Suprapubic skin (tissue), 3 donors: Measurements from ENCODE around the gene FLAD1.

Source experiments
- POLR2A ChIP-seq, 2 donors: fragments of 450-650 bp; IDR thresholded peaks; one replicate each; pipeline ENCODE4 v1.6.1; 2017; ENCODE audit warnings: antibody characterized with exemption in 2 of 2, mild to moderate bottlenecking in 2 of 2, moderate library complexity in 2 of 2
- TF ChIP-seq, protein P1 (sequence below), 2 donors: fragments of 200-600 bp in 1 of 2; fragments of 450-650 bp in 1 of 2; sonication (generic) in 1 of 2; IDR thresholded peaks; one replicate each; pipeline ENCODE4 v1.5.1; 2016 to 2019; ENCODE audit warnings: antibody characterized with exemption in 2 of 2, mild to moderate bottlenecking in 1 of 2, moderate library complexity in 1 of 2

DNA sequence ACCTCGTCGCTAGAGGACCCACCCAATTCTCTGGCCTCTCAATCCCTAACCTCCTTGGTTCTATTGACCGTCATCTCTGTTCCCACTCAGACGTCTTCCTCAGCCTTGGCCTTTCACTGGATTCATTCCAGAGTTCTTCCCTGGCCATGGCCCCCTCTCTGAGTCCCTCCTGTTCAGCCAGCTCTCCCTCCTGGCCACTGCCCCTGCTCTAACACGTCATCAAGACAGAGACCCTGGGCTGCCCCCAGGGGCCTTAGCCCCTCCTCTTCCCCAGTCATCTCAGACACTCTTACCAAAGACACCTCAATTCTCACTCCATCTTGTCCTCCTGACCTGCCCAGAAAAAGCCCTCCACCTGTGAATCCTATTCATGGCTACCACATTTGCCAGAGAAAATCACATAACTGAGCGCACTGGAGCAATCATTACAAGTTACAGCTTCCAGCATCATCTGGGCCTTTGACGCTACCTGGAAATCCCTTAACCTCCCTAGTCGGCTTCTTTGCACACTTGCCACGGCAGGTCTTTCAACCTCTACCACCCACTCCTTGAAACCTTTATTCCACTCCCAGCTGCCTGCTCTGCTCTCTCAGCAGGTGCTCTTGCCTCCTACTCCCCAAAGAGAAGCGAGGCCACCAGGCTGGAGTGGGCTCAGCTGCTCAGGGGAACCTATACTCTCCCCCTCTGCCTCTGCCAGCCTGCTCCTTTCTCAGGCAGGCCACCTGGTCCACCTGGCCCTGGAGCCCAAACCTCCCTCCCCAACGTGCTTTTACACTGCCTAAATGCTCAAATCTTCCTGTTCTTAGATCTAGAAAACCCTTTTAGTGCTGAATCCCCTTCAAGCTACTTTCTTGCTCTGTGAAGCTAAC is 36.5 kb downstream of the FLAD1 start:
- TF ChIP-seq, protein P1, sequence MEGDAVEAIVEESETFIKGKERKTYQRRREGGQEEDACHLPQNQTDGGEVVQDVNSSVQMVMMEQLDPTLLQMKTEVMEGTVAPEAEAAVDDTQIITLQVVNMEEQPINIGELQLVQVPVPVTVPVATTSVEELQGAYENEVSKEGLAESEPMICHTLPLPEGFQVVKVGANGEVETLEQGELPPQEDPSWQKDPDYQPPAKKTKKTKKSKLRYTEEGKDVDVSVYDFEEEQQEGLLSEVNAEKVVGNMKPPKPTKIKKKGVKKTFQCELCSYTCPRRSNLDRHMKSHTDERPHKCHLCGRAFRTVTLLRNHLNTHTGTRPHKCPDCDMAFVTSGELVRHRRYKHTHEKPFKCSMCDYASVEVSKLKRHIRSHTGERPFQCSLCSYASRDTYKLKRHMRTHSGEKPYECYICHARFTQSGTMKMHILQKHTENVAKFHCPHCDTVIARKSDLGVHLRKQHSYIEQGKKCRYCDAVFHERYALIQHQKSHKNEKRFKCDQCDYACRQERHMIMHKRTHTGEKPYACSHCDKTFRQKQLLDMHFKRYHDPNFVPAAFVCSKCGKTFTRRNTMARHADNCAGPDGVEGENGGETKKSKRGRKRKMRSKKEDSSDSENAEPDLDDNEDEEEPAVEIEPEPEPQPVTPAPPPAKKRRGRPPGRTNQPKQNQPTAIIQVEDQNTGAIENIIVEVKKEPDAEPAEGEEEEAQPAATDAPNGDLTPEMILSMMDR (IDR thresholded peaks at IDR 0.05): no peak
- no peak for TF ChIP-seq POLR2A (IDR thresholded peaks at IDR 0.05)
